MM.1S (cell line): ENCODE data around the gene KRT9.
"Not testable (repeated sequence)": the region's sequence is repeated elsewhere in the genome, so short reads cannot be mapped to it uniquely, and the experiment has no call there.

Experiments
- CTCF ChIP-seq: fragments of 300-600 bp; sonication (generic); IDR thresholded peaks from 2 replicates; pipeline ENCODE4 v1.5.1; 2016; ENCODE audit warnings: antibody characterized with exemption, low read length, mixed read lengths
- EZH2 ChIP-seq: fragments of 300-600 bp; sonication (generic); optimal IDR thresholded peaks from 2 replicates; pipeline ENCODE3; 2017; ENCODE audit warnings: low read depth, mild to moderate bottlenecking, antibody characterized with exemption, low read length, mixed read lengths
- EZH2phosphoT487 ChIP-seq: fragments of 300-600 bp; sonication (generic); IDR thresholded peaks from 2 replicates; pipeline ENCODE4 v1.6.1; 2018; ENCODE audit warnings: antibody characterized with exemption, low read length

DNA sequence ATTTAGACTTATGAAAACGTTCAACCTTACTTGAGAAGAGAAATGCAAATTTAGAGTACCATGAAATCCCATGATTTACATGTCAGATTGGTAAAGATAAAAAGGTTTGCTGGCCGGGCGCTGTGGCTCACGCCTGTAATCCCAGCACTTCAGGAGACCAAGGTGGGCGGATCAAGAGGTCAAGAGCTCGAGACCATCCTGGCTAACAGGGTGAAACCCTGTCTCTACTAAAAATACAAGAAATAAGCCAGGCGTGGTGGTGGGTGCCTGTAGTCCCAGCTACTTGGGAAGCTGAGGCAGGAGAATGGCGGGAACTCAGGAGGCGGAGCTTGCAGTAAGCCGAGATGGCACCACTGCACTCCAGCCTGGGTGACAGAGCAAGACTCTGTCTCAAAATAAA lies 29.1 kb downstream of the KRT9 start:
- TF ChIP-seq CTCF, EZH2, EZH2phosphoT487: not testable (repeated sequence)
